Muscle of leg (tissue), 16 donors: ENCODE results near the gene TNFAIP8L3. TPM values are rescaled to one million over a fixed set of nuclear protein-coding genes. Genes with fewer than 3 reads are reported as not detected.
"Not testable (repeated sequence)": the region's sequence is repeated elsewhere in the genome, so short reads cannot be mapped to it uniquely, and the experiment has no call there.

ENCODE experiments used
- DNase-seq: peaks from one replicate; pipeline ENCODE4 v3.0.0; 2013
- H3K27ac ChIP-seq: one replicate; pipeline ENCODE4 v1.5.1; 2013; ENCODE audit warnings: mild to moderate bottlenecking, low read length, control low read depth
- H3K27me3 ChIP-seq: one replicate; pipeline ENCODE4 v1.6.1; 2013; ENCODE audit warnings: low read length; ENCODE audit not compliant: control insufficient read depth, insufficient read depth
- H3K36me3 ChIP-seq: one replicate; pipeline ENCODE4 v1.6.1; 2013; ENCODE audit warnings: low read length; ENCODE audit not compliant: control insufficient read depth, insufficient read depth
- H3K4me1 ChIP-seq: one replicate; pipeline ENCODE4 v1.6.1; 2013; ENCODE audit warnings: low read length; ENCODE audit not compliant: control insufficient read depth, insufficient read depth
- H3K4me3 ChIP-seq: one replicate; pipeline ENCODE4 v1.5.1; 2013; ENCODE audit warnings: low read length, control low read depth
- H3K9me3 ChIP-seq: replicated peaks from 2 replicates; pipeline ENCODE4 v1.6.1; 2013; ENCODE audit warnings: low read depth, low read length; ENCODE audit not compliant: control insufficient read depth
- WGBS: methylation state at CpG from one replicate; pipeline ENCODE4 v1.1.5; 2013; ENCODE audit warnings: missing lambda C conversion rate; ENCODE audit not compliant: insufficient coverage; 5-methylcytosine and 5-hydroxymethylcytosine counted together
- long read RNA-seq, 11 donors: transcript quantifications; one replicate each; lab custom pipeline, GENCODE V29; 2026
- polyA plus RNA-seq, 8 donors: library from polyadenylated mRNA; unstranded; fragments of 120-200 nt; gene quantifications; one replicate each; pipeline versions ENCODE4 v1.2.1 to v1.2.3, GENCODE V29; 2013; ENCODE audit warnings: inconsistent platforms in 1 of 8, low replicate concordance in 1 of 8; ENCODE audit not compliant: insufficient read length in 8 of 8, insufficient read depth in 1 of 8
- total RNA-seq: library from RNA; stranded (reverse); fragments of 120-200 nt; gene quantifications from one replicate; pipeline ENCODE4 v1.2.4, GENCODE V29; 2013

The TNFAIP8L3 gene
- total RNA-seq (2.1 TPM), polyA plus RNA-seq (1 to 10 TPM; 1.1 to 2.5 (median 1.8) TPM)
- long read RNA-seq, donor 1, result 0 reads
- long read RNA-seq, donor 2, result 0 reads
- long read RNA-seq, donor 3, partial matches to known transcripts, result 0 of 1 reads
- long read RNA-seq, donor 3, other reads (novel, unspliced or antisense), result 0 of 1 reads
- long read RNA-seq, donor 4, result 0 reads
- long read RNA-seq, donor 5, partial matches to known transcripts, result 0 of 1 reads
- long read RNA-seq, donor 5, other reads (novel, unspliced or antisense), result 0 of 1 reads
- long read RNA-seq, donor 6, partial matches to known transcripts, result 0 of 2 reads
- long read RNA-seq, donor 6, other reads (novel, unspliced or antisense), result 0 of 2 reads
- long read RNA-seq, donor 7, partial matches to known transcripts, result 0 of 1 reads
- long read RNA-seq, donor 7, other reads (novel, unspliced or antisense), result 0 of 1 reads
- long read RNA-seq, donor 8, result 0 reads
- long read RNA-seq, donor 9, result 0 reads
- long read RNA-seq, donor 10, partial matches to known transcripts, result 0 of 1 reads
- long read RNA-seq, donor 10, other reads (novel, unspliced or antisense), result 0 of 1 reads
- long read RNA-seq, donor 11, partial matches to known transcripts, result 0 of 1 reads
- long read RNA-seq, donor 11, other reads (novel, unspliced or antisense), result 0 of 1 reads

GRCh38 chr15:51094606-51095569 is at the start of gene TNFAIP8L3:
TNFAIP8L3 (minus strand) TSS chr15:51094906; CDS start chr15:51094595, 311 bp downstream.
- peaks cover 21% of the 10 kb centered on the region for H3K4me1 ChIP-seq
- peaks cover 56% of the 10 kb centered on the region for H3K27me3 ChIP-seq
- DNase-seq, result peak; percentile 56
- peak within 1 kb of the TSS; percentile 54 for H3K4me3 ChIP-seq
- no peak within 1 kb of the TSS for H3K27ac ChIP-seq
- no peaks in the 10 kb centered on the region for H3K36me3 ChIP-seq
- WGBS, result under 1% methylated on average over 85 of the region's 98 CpGs
- no peaks in the 10 kb centered on the region for H3K9me3 ChIP-seq

DNA sequence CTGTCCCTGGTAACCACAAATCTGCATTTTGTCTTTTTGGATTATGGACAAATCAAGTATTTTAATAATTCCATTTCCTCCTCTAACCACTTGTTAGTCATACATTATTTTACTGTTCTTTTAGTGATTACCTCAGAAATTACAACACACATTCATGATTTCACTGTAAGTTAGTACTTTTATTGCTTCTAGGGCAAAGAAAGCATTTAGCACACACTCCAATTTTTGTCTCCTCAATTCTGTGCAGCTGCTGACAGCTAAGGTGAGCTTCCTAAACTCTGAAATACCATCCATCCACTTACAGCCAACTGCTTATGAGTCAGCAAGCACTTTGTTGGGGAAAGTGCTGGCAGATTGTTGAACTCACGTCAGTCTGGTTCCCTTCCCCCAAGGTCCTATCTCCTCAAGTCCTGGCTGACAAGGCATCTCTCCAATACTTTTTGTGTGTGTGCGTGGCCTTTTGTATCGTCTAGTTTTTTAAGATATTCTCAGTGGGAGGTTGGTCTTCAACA is 49.4 kb upstream of the TNFAIP8L3 start:
- H3K27ac ChIP-seq, result no peak overlapping the region
- peaks cover 2% of the 10 kb centered on the region for H3K9me3 ChIP-seq
- H3K4me3 ChIP-seq, result no peak overlapping the region
- no peaks in the 10 kb centered on the region for H3K36me3 ChIP-seq
- no CpG with 5 or more reads among the region's 3 CpGs for WGBS
- no peak for DNase-seq
- H3K27me3 ChIP-seq, result no peaks in the 10 kb centered on the region
- H3K4me1 ChIP-seq, result no peaks in the 10 kb centered on the region

GRCh38 chr15:51140347-51140746 is 45.6 kb upstream of the TNFAIP8L3 start:
- not testable (repeated sequence) for H3K9me3 ChIP-seq, DNase-seq, H3K4me1 ChIP-seq, H3K4me3 ChIP-seq, H3K27ac ChIP-seq, H3K27me3 ChIP-seq, H3K36me3 ChIP-seq
- no CpG with 5 or more reads among the region's 2 CpGs for WGBS

DNA sequence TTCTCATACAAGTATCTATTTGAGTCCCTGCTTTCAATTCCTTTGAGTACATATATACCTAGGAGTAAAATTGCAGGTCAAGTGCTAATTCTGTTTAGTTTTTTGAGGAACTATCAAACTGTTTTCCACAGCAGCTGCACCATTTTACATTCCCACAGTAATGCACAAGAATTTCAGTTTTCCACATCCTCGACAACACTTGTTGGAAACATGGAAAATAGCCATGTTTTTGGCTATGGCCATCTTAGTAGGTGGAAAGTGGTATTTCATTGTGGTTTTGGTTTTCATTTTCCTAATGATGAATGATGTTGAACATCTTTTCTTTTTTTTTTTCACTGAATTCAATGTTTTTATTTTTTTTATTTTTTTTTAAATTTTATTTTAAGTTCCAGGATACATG is 44.4 kb upstream of the TNFAIP8L3 start:
- Histone ChIP-seq H3K27me3 (no peaks in the 10 kb centered on the region), H3K27ac (no peak overlapping the region), H3K4me1 (no peaks in the 10 kb centered on the region), H3K9me3 (peaks cover 2% of the 10 kb centered on the region), H3K36me3 (no peaks in the 10 kb centered on the region), H3K4me3 (no peak overlapping the region)
- WGBS, result no CpG with 5 or more reads among the region's 1 CpG
- no peak for DNase-seq

- no peak overlapping the region for H3K4me3 ChIP-seq
- DNase-seq, result no peak
- peaks cover 2% of the 10 kb centered on the region for H3K9me3 ChIP-seq
- no peaks in the 10 kb centered on the region for H3K27me3 ChIP-seq
- no peaks in the 10 kb centered on the region for H3K36me3 ChIP-seq
- 35% methylated on average over 4 of the region's 5 CpGs for WGBS
- H3K27ac ChIP-seq, result no peak overlapping the region
- peaks cover 2% of the 10 kb centered on the region for H3K4me1 ChIP-seq
These were observed 43.2 kb upstream of the TNFAIP8L3 start for GRCh38 chr15:51137880-51138430.

DNA sequence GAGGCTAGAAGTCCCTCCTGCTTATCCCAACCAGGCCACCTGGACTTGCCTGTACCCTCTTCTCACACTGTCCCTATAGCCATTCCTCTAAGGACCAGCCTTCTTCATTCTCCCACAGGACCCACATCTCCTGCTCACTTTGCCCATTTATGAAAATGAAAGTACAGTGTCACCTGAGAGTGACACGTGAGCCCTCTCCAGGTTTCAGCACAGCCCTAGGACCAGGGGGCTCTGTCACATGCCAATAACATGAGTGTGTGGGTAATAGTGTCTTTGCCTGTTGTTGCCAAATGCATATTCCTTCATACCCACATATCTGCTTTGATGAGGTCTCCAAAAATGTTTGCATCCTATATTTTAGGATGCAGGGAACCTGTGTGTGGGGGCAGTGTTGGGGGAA is 42.3 kb upstream of the TNFAIP8L3 start:
- peaks cover 2% of the 10 kb centered on the region for H3K9me3 ChIP-seq
- no peak for DNase-seq
- peaks cover 6% of the 10 kb centered on the region for H3K4me1 ChIP-seq
- H3K27me3 ChIP-seq, result no peaks in the 10 kb centered on the region
- no peak overlapping the region for H3K4me3 ChIP-seq
- H3K36me3 ChIP-seq, result no peaks in the 10 kb centered on the region
- no peak overlapping the region for H3K27ac ChIP-seq
- WGBS, result no CpG with 5 or more reads among the region's 1 CpG

- Histone ChIP-seq H3K36me3 (no peaks in the 10 kb centered on the region), H3K9me3 (peaks cover under 1% of the 10 kb centered on the region), H3K4me1 (peaks cover 6% of the 10 kb centered on the region), H3K4me3 (no peak overlapping the region), H3K27me3 (no peaks in the 10 kb centered on the region), H3K27ac (no peak overlapping the region)
- WGBS, result 94% methylated on average over 2 of the region's 2 CpGs
- DNase-seq, result no peak
These were observed 40.6 kb upstream of the TNFAIP8L3 start for GRCh38 chr15:51135276-51135675.

GRCh38 chr15:51134416-51135199 is 39.9 kb upstream of the TNFAIP8L3 start:
- H3K36me3 ChIP-seq, result no peaks in the 10 kb centered on the region
- H3K4me1 ChIP-seq, result peaks cover 9% of the 10 kb centered on the region
- no peak overlapping the region for H3K4me3 ChIP-seq
- H3K9me3 ChIP-seq, result no peaks in the 10 kb centered on the region
- H3K27me3 ChIP-seq, result no peaks in the 10 kb centered on the region
- DNase-seq, result no peak
- H3K27ac ChIP-seq, result no peak overlapping the region

- Histone ChIP-seq H3K36me3 (no peaks in the 10 kb centered on the region), H3K4me1 (peaks cover 12% of the 10 kb centered on the region), H3K27ac (peak overlapping the region; percentile 65), H3K4me3 (no peak overlapping the region), H3K9me3 (no peaks in the 10 kb centered on the region), H3K27me3 (no peaks in the 10 kb centered on the region)
- peak; percentile 63 for DNase-seq
- WGBS, result 20% methylated on average over 1 of the region's 7 CpGs
These were observed 38.5 kb upstream of the TNFAIP8L3 start for GRCh38 chr15:51133140-51133765.
